ENCODE results near the gene TAC3. TPM values are rescaled to one million over a fixed set of nuclear protein-coding genes. Genes with fewer than 3 reads are reported as not detected.

Gene TAC3
- total RNA-seq (2022; extraction: Qiagen RNA extraction): 0.16 to 0.26 TPM (median 0.21 TPM) in 3 of 5 replicates, not detected in the others

GRCh38 chr12:57016348-57016747 is at the start of gene TAC3:
Gene TAC3, minus strand, starts transcription at chr12:57016529. Its CDS starts 732 bp downstream, at chr12:57015797.

GRCh38 chr12:57049890-57050289 is 33.6 kb upstream of the TAC3 start, which contains the start of gene MYO1A:
Gene MYO1A, minus strand, starts transcription at chr12:57050129. Its CDS starts 1,806 bp downstream, at chr12:57048323.

GRCh38 chr12:57005980-57006808 is 10.1 kb downstream of the TAC3 start, which contains the start of gene ZBTB39:
Gene ZBTB39, minus strand, starts transcription at chr12:57006546. Its CDS starts 1,629 bp downstream, at chr12:57004917.

Other genes starting within 250 kb of the TAC3 start
- gene SDR9C7, start 82.1 kb downstream of the TAC3 start, total RNA-seq (2022; extraction: Qiagen RNA extraction): 0.03 to 0.08 TPM (median 0.05 TPM) in 4 of 5 replicates, not detected in the other
- 0.10 to 0.39 TPM (median 0.23 TPM) in 5 replicates for gene RDH16, start 58.9 kb downstream of the TAC3 start, total RNA-seq (2022; extraction: Qiagen RNA extraction)
- gene ZBTB39, start 10.0 kb downstream of the TAC3 start, total RNA-seq (2022; extraction: Qiagen RNA extraction): 4.3 to 5.6 TPM (median 5.2 TPM) in 5 replicates
- gene MYO1A, start 33.6 kb upstream of the TAC3 start, total RNA-seq (2022; extraction: Qiagen RNA extraction): 0.10 to 0.34 TPM (median 0.29 TPM) in 5 replicates
- gene NEMP1, start 62.3 kb upstream of the TAC3 start, total RNA-seq (2022; extraction: Qiagen RNA extraction): 14.0 to 16.5 TPM (median 14.8 TPM) in 5 replicates
- 13.4 to 17.3 TPM (median 15.7 TPM) in 5 replicates for gene NAB2, start 72.6 kb upstream of the TAC3 start, total RNA-seq (2022; extraction: Qiagen RNA extraction)
- gene STAT6, start 94.8 kb upstream of the TAC3 start, total RNA-seq (2022; extraction: Qiagen RNA extraction): 43.4 to 49.5 TPM (median 44.1 TPM) in 5 replicates
- gene LRP1, start 112.0 kb upstream of the TAC3 start, total RNA-seq (2022; extraction: Qiagen RNA extraction): 13.3 to 15.9 TPM (median 14.0 TPM) in 5 replicates
- not detected in 5 replicates for gene LRP1-AS, start 131.1 kb upstream of the TAC3 start, total RNA-seq (2022; extraction: Qiagen RNA extraction)
- 3.8 to 5.8 TPM (median 5.6 TPM) in 5 replicates for gene NXPH4, start 200.3 kb upstream of the TAC3 start, total RNA-seq (2022; extraction: Qiagen RNA extraction)
- 118 to 144 TPM (median 127 TPM) in 5 replicates for gene SHMT2, start 213.2 kb upstream of the TAC3 start, total RNA-seq (2022; extraction: Qiagen RNA extraction)
- 0.22 to 0.56 TPM (median 0.42 TPM) in 5 replicates for gene STAC3, start 234.7 kb upstream of the TAC3 start, total RNA-seq (2022; extraction: Qiagen RNA extraction)